Hypothalamus (tissue), 51 donors: ENCODE measurements around the gene TSC22D2.

ENCODE experiments used
- DNase-seq, 51 donors: peaks; one replicate each; lab custom pipeline; 2025; lab: John Stamatoyannopoulos, UW

TSC22D2 gene

GRCh38 chr3:150384296-150385212 is 23.5 kb upstream of the TSC22D2 start:
- DNase-seq, result peak in 28 of 51 donors; percentile 6 to 50 (median 19)

- no peak for DNase-seq
Measured at GRCh38 chr3:150385296-150386242, 22.5 kb upstream of the TSC22D2 start.

- no peak for DNase-seq
Measured at GRCh38 chr3:150388498-150389418, 19.3 kb upstream of the TSC22D2 start.

GRCh38 chr3:150390087-150390486 is 18.0 kb upstream of the TSC22D2 start:
- DNase-seq, result no peak

- no peak for DNase-seq
Measured at GRCh38 chr3:150391161-150391560, 16.9 kb upstream of the TSC22D2 start.

GRCh38 chr3:150393745-150394144 is 14.4 kb upstream of the TSC22D2 start:
- DNase-seq, result no peak

GRCh38 chr3:150394606-150395005 is 13.5 kb upstream of the TSC22D2 start:
- DNase-seq, result no peak

GRCh38 chr3:150396491-150396890 is 11.6 kb upstream of the TSC22D2 start:
- no peak for DNase-seq

GRCh38 chr3:150396956-150397550 is 11.0 kb upstream of the TSC22D2 start:
- DNase-seq, result no peak

GRCh38 chr3:150399060-150399459 is 9.0 kb upstream of the TSC22D2 start:
- no peak for DNase-seq

- DNase-seq, result no peak
Measured at GRCh38 chr3:150401285-150401684, 6.8 kb upstream of the TSC22D2 start.

- no peak for DNase-seq
Measured at GRCh38 chr3:150402217-150402616, 5.9 kb upstream of the TSC22D2 start.

GRCh38 chr3:150404023-150404422 is 4.1 kb upstream of the TSC22D2 start:
- DNase-seq, result no peak

- DNase-seq, result peak in 2 of 51 donors; percentile 19 to 65
Measured at GRCh38 chr3:150407051-150407807, 869 bp upstream of the TSC22D2 start.

- DNase-seq, result peak in 6 of 51 donors; percentile 11 to 70 (median 45)
Measured at GRCh38 chr3:150407808-150408220, 284 bp upstream of the TSC22D2 start.

- peak in 17 of 51 donors; percentile 37 to 77 (median 56) for DNase-seq
Measured at GRCh38 chr3:150409125-150409511, 1.0 kb downstream of the TSC22D2 start.

GRCh38 chr3:150409512-150410310 is 1.6 kb downstream of the TSC22D2 start:
- DNase-seq, result peak; percentile 18 to 93 (median 71)
